PC-9 (cell line): ENCODE measurements around the gene CTCF. TPM values are rescaled to one million over a fixed set of nuclear protein-coding genes. Genes with fewer than 3 reads are reported as not detected.

ENCODE experiments used
- BruUV-seq: library from RNA; stranded (reverse); fragments of 400-500 nt; replicated peaks from 2 replicates; lab custom pipeline; 2021; lab: Mats Ljungman, UMichigan
- CTCF ChIA-PET: fragments of 300-600 bp; sonication (Branson Sonifier 250); formaldehyde crosslinking; loops from one replicate; lab custom pipeline; 2022; ENCODE audit warnings: antibody characterized with exemption; lab: Charles Lee
- POLR2A ChIA-PET: fragments of 300-600 bp; sonication (Branson Sonifier 250); formaldehyde crosslinking; loops from one replicate; lab custom pipeline; 2022; ENCODE audit warnings: antibody characterized with exemption; ENCODE audit not compliant: unreplicated experiment; lab: Charles Lee
- DNase-seq, 2 experiments: peaks; one replicate each; pipeline versions ENCODE4 v3.0.0 to v3.0.0-alpha.2; 2015 to 2022; ENCODE audit warnings: mixed read lengths in 1 of 2
- H2AFZ ChIP-seq: fragments of 200-600 bp; sonication (generic); 2 replicates; pipeline ENCODE4 v1.8.1; 2017; ENCODE audit warnings: antibody characterized with exemption
- H3F3A ChIP-seq: fragments of 200-600 bp; sonication (generic); 2 replicates; pipeline ENCODE4 v1.8.1; 2017; ENCODE audit warnings: antibody characterized with exemption, mild to moderate bottlenecking, low read depth; ENCODE audit not compliant: insufficient read depth
- H3K27ac ChIP-seq: fragments of 200-600 bp; sonication (generic); 2 replicates; pipeline ENCODE4 v1.6.1; 2016; ENCODE audit warnings: mixed run types
- H3K27me3 ChIP-seq: fragments of 200-600 bp; sonication (generic); 2 replicates; pipeline ENCODE4 v1.6.1; 2016; ENCODE audit warnings: low read depth, mixed run types; ENCODE audit not compliant: insufficient read depth
- H3K36me3 ChIP-seq: fragments of 200-600 bp; sonication (generic); 2 replicates; pipeline ENCODE4 v1.6.1; 2016; ENCODE audit warnings: low read depth, mixed run types
- H3K4me1 ChIP-seq: fragments of 200-600 bp; sonication (generic); replicated peaks from 2 replicates; pipeline ENCODE4 v1.6.1; 2016; ENCODE audit warnings: mixed run types; ENCODE audit not compliant: insufficient read depth
- H3K4me2 ChIP-seq: fragments of 200-600 bp; sonication (generic); 2 replicates; pipeline ENCODE4 v1.6.1; 2017; ENCODE audit warnings: mixed run types
- H3K4me3 ChIP-seq: fragments of 200-600 bp; sonication (generic); 2 replicates; pipeline ENCODE4 v1.6.1; 2016; ENCODE audit warnings: mixed run types
- H3K79me2 ChIP-seq: fragments of 200-600 bp; sonication (generic); 2 replicates; pipeline ENCODE4 v1.6.1; 2017; ENCODE audit warnings: low read depth, mixed run types
- H3K9me2 ChIP-seq: fragments of 200-600 bp; sonication (generic); 2 replicates; pipeline ENCODE4 v1.8.1; 2017; ENCODE audit warnings: mild to moderate bottlenecking; ENCODE audit not compliant: insufficient read depth
- H3K9me3 ChIP-seq: fragments of 200-600 bp; sonication (generic); 2 replicates; pipeline ENCODE4 v1.8.1; 2016; ENCODE audit warnings: low read depth; ENCODE audit not compliant: insufficient read depth
- H4K20me1 ChIP-seq: fragments of 200-600 bp; sonication (generic); 2 replicates; pipeline ENCODE4 v1.8.1; 2017; ENCODE audit not compliant: insufficient read depth
- EZH2 ChIP-seq: fragments of 200-600 bp; sonication (generic); IDR thresholded peaks from 2 replicates; pipeline ENCODE4 v1.8.0; 2017; ENCODE audit warnings: antibody characterized with exemption, low read depth
- intact Hi-C: fragments of 100-400 bp; cut with micrococcal nuclease; formaldehyde crosslinking; loops from one replicate; pipeline ENCODE4 v1.10.0; 2022; ENCODE audit not compliant: unreplicated experiment
- total RNA-seq: library from RNA; stranded (reverse); gene quantifications from 2 replicates; pipeline ENCODE4 v1.2.3, GENCODE V29; 2021
- TF ChIP-seq, protein P1 (sequence below): fragments of 200-600 bp; sonication (generic); conservative IDR thresholded peaks from 2 replicates; pipeline ENCODE4 v1.6.1; 2017; ENCODE audit warnings: mixed run types, antibody characterized with exemption, mild to moderate bottlenecking, moderate library complexity

Gene CTCF
- total RNA-seq, 1 experiment from 2014 or later, result 39.0 TPM

DNA sequence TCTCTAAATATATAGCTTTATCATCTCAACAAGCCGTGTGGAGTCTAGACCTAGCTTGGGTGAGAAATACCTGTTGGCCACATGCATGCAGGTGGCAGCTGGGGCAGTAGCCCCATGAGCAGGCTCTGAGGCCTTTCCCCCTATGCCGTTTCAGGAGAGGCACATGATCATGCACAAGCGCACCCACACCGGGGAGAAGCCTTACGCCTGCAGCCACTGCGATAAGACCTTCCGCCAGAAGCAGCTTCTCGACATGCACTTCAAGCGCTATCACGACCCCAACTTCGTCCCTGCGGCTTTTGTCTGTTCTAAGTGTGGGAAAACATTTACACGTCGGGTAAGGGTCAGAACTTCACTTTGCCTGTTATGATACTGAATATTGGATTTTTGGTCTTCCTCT is 65.9 kb downstream of the CTCF start:
- Histone ChIP-seq H3K9me2 (no peaks in the 10 kb centered on the region), H3K27ac (no peak overlapping the region), H3K27me3 (no peaks in the 10 kb centered on the region), H2AFZ (no peak overlapping the region), H3F3A (peaks cover 19% of the 10 kb centered on the region), H3K4me1 (no peaks in the 10 kb centered on the region), H3K9me3 (no peaks in the 10 kb centered on the region), H3K36me3 (peaks cover 5% of the 10 kb centered on the region; the same call in 1 of the 2 replicates), H3K4me2 (no peak overlapping the region), H3K4me3 (no peak overlapping the region), H4K20me1 (no peaks in the 10 kb centered on the region; the same call in 1 of the 2 replicates), H3K79me2 (no peaks in the 10 kb centered on the region)
- CTCF ChIA-PET, result no interaction called here
- POLR2A ChIA-PET, result no interaction called here
- intact Hi-C loops, result no loop called here
- no peak for DNase-seq
- no TSS peak for BruUV-seq
- no peak for TF ChIP-seq EZH2
- TF ChIP-seq, protein P1, sequence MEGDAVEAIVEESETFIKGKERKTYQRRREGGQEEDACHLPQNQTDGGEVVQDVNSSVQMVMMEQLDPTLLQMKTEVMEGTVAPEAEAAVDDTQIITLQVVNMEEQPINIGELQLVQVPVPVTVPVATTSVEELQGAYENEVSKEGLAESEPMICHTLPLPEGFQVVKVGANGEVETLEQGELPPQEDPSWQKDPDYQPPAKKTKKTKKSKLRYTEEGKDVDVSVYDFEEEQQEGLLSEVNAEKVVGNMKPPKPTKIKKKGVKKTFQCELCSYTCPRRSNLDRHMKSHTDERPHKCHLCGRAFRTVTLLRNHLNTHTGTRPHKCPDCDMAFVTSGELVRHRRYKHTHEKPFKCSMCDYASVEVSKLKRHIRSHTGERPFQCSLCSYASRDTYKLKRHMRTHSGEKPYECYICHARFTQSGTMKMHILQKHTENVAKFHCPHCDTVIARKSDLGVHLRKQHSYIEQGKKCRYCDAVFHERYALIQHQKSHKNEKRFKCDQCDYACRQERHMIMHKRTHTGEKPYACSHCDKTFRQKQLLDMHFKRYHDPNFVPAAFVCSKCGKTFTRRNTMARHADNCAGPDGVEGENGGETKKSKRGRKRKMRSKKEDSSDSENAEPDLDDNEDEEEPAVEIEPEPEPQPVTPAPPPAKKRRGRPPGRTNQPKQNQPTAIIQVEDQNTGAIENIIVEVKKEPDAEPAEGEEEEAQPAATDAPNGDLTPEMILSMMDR, result no peak

DNA sequence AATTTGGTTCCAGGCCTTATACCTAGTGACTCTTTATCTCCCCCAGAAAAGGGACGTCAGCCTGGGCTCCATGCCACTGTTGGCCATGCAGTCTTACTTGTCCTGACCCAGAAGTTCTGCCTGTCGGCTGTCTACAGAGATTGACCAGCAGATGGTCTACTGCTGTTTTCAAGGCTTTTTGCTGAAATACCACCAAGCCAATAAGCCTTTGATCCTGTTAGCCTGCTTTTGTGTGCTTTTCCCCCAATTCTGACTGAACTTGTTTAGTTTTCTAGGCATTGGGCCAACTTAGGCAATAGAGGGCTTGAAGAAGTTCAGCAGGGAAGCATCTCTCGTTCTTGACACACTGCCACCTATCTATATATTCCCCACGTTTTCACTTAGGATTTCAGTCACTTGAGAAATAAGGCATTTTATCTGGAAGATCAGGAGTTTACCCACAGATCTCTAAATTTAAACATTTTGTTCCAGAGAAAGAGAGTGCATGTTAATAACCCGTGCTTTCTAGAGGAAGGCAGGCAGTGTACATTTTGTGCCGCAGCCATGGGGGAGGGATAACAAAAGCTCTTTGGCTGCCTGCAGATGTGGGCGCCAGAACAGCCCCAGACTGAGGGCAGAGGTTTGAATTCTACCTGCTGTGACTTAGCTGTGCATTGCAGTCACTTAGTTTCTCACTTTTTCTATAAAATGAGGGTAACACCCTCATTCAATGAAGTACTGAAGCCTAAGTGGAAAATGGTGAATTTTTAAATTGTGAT is 70.3 kb downstream of the CTCF start:
- Histone ChIP-seq H2AFZ (no peak overlapping the region), H3K4me3 (no peak overlapping the region), H3K4me1 (no peaks in the 10 kb centered on the region), H3K9me2 (no peaks in the 10 kb centered on the region), H3K27me3 (no peaks in the 10 kb centered on the region), H3F3A (peaks cover 9% of the 10 kb centered on the region), H3K27ac (no peak overlapping the region), H3K9me3 (no peaks in the 10 kb centered on the region), H3K79me2 (no peaks in the 10 kb centered on the region), H3K36me3 (no peaks in the 10 kb centered on the region; the same call in 1 of the 2 replicates), H4K20me1 (0 out of 2 replicates have a peak, but pooled peaks cover 3% of the 10 kb centered on the region), H3K4me2 (no peak overlapping the region)
- TF ChIP-seq, protein P1, result no peak
- TF ChIP-seq EZH2, result no peak
- no peak for DNase-seq
- CTCF ChIA-PET, result no interaction called here
- POLR2A ChIA-PET, result no interaction called here
- BruUV-seq, result no TSS peak
- intact Hi-C loops, result no loop called here

GRCh38 chr16:67636713-67637112 is 74.4 kb downstream of the CTCF start:
- no peaks in the 10 kb centered on the region for H3K4me1 ChIP-seq
- no peaks in the 10 kb centered on the region for H3K9me2 ChIP-seq
- BruUV-seq, result no TSS peak
- CTCF ChIA-PET, result no interaction called here
- DNase-seq, result no peak
- POLR2A ChIA-PET, result no interaction called here
- H3K36me3 ChIP-seq, result 0 out of 2 replicates have a peak, but pooled peaks cover 3% of the 10 kb centered on the region
- no peaks in the 10 kb centered on the region for H3K9me3 ChIP-seq
- intact Hi-C loops, result no loop called here
- H3K27me3 ChIP-seq, result no peaks in the 10 kb centered on the region
- no peak overlapping the region for H3K27ac ChIP-seq
- no peak overlapping the region for H3K4me3 ChIP-seq
- H3F3A ChIP-seq, result peaks cover 14% of the 10 kb centered on the region; the same call in 1 of the 2 replicates
- no peaks in the 10 kb centered on the region for H3K79me2 ChIP-seq
- peaks cover 8% of the 10 kb centered on the region; the same call in 1 of the 2 replicates for H4K20me1 ChIP-seq
- H3K4me2 ChIP-seq, result no peak overlapping the region
- H2AFZ ChIP-seq, result no peak overlapping the region
- no peak for TF ChIP-seq EZH2
- TF ChIP-seq, protein P1, result no peak
